Cardiac fibroblast (primary cell): ENCODE data around the gene SLC4A1.

Source experiments
- DNase-seq, 2 donors: peaks; one replicate each; pipeline versions ENCODE4 v3.0.0 to v3.0.0-alpha.2; 2010; ENCODE audit warnings: low read depth in 2 of 2
- H3K4me3 ChIP-seq, 2 donors: replicated peaks in 1 of 2; 1 replicate in 1 of 2; 2 replicates in 1 of 2; pipeline ENCODE4 v1.5.1; 2011; ENCODE audit warnings: low read depth in 2 of 2, low read length in 2 of 2, mild to moderate bottlenecking in 2 of 2, moderate library complexity in 1 of 2
- CTCF ChIP-seq: IDR thresholded peaks from one replicate; pipeline ENCODE4 v1.5.1; 2011; ENCODE audit warnings: low read depth, mild to moderate bottlenecking, low read length, inconsistent platforms

The SLC4A1 gene

DNA sequence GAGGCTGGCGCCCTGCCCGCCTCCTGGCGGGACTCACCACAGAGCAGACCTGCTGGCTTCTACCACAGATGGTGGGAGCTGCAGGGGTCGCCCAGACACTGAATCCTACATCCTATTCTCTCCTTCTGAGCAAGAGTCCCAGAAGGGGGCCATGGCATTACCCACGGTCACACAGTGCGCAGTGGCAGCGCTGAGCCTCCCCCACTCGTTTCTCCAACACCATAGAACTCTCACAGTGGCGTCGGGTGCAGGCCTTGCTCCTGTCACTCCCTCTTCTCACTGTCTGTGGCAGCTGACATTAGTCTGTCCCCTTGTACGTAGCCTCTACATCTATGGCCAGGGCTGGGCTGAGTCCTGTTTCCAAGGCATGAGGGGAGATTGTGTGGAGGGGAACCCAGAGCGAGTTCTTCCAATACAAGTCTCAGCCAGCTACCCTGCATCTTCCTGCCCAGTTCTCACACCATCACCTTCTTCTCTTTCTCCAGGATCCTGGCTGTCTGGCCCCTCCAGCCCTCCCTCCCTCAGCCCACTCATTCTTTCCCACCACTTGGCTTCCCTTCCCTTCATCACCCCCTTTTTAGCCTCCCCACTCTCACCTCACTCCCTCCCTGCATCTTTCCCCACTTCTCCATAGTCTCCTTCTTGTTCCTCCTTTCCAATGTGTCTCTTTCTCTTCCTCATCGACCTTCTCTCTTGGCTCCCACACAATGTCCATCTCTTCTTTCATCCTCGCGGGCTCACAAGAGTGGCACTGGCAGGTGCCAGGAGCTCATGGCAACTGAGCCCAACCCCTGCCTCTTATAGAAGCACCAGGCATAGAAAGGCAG is 54.3 kb downstream of the SLC4A1 start:
- H3K4me3 ChIP-seq = no peak overlapping the region

GRCh38 chr17:44212507-44213402 is 55.2 kb downstream of the SLC4A1 start:
- no peak overlapping the region for H3K4me3 ChIP-seq
- no peak for TF ChIP-seq CTCF
- no peak for DNase-seq

More for the DNA sequence above, 54.3 kb downstream of the SLC4A1 start:
- DNase-seq = no peak
- no peak for TF ChIP-seq CTCF

DNA sequence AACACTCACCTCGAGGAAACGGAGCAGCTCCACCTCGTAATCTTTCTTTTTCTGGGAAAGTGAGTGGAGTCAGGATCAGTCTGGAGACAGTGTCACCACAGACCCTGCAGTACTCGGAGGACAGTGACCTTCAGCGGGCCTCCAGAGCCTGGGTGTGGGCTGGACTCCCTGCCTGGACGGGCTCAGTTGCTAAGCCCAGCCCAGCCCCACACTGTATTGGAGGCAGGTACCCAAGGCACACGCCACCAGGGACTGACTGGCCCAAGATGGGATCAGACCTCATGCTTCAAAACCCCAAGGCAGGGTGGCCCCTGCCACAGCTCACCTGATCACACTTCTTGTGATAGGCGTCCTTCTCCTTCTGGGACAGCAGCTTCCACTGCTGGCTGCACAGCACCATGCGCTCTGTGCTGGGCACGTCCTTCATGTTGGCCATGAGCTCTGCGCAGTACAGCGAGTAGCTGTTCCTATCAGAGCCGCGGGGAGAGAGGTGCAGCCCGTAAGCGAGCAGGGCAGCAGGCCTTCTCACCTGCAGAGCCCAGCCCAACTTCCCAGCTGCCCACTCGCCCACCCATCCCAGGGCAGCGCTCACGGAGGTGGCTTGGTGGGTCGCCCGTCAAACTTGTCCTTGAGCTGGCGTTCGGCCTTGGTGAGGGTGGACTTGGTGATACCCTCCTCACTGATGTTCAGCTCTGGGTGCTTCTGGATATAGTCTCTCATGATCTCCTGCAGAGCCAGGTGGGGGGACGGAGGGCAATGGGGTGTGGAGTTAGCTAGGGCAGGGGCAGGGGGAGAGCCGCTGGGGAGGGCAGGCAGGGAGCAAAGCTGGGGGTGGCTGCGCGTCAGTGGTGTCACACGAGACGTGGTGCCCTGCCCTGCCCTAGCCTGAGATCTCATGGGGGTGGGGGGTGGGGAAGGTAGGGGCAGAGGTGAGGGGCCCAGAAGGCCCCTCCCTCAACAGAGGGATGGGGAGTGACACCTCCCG is 56.4 kb downstream of the SLC4A1 start:
- no peak overlapping the region for H3K4me3 ChIP-seq
- TF ChIP-seq CTCF = no peak

DNA sequence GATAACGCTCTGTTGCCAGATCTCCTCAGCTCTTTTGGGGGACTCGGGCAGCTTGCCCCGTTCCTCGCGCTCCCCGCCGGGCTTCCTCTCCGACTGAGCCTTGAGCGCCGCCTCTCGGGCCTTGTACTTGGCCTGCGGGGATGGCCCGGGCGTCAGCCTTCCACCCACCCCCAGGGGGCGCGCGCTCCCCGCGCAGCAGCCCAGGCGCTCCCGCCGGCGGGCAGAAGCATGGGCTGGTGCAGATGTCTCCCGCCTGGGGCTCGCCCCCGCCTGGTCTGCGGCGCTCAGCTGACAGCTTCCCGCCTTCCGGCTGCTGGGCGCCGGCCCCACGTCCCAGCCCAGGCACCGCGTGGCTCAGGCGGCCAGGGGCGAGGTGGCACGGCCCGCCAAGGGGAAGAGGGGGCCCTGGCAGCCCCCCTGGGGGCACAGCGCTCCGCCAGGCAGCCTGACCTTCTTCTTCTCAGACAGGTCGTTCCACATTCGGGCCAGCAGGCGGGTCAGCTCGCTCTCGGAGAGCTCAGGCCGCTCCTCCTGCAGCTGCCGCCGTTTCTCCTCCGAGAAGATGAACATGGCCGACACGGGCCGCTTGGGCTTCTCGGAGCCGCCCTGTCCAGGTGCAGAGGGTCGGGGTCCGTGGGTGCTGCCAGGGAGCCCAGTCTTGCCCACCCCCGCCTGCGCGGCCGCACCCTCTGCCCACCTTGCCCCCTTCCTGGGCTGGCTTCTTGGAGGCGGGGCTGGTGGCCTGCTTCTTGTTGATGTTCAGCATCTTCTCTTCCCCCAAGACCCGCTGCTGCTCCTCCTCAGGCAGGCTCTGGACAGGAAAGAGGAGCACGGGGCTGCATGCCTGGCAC is 57.4 kb downstream of the SLC4A1 start:
- H3K4me3 ChIP-seq = no peak overlapping the region
- peak; percentile 86 to 93 for DNase-seq
- peak; percentile 77 for TF ChIP-seq CTCF

More for the DNA sequence above, 56.4 kb downstream of the SLC4A1 start:
- DNase-seq = no peak

DNA sequence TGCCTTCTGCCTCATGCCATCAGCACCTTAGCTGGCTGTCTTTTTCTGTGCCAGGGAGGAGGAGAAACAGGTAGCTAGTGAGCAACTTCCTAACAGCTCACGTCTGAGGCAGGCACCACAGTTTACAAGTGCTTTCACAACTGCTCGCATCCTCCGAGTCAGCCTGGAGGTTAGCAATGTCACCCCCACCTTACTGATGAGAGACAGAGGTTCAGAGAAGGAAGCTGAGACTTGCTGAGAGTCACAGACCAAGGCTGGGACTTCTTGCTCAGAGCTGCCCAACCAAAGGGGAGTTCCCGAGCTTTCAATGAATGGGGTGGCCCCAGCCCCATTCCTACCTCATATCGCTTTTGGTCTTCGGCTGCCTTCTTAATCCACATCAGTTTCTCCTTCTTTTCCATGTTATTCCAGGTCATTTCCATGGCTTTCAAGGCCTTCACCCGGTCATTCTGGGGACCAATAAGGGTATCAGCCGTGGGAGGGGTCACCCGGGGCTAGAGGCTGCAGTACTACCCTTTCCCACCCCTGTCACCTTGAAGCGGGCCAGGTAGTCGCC is 58.1 kb downstream of the SLC4A1 start:
- TF ChIP-seq CTCF = no peak
- DNase-seq = no peak
- H3K4me3 ChIP-seq = no peak overlapping the region
